Measurements from ENCODE around the gene TMEM50B. TPM values are rescaled to one million over a fixed set of nuclear protein-coding genes. Genes with fewer than 3 reads are reported as not detected.

The TMEM50B gene
- total and polyA plus RNA-seq, 8 donors = 45.6 to 92.8 (median 56.3) TPM

DNA sequence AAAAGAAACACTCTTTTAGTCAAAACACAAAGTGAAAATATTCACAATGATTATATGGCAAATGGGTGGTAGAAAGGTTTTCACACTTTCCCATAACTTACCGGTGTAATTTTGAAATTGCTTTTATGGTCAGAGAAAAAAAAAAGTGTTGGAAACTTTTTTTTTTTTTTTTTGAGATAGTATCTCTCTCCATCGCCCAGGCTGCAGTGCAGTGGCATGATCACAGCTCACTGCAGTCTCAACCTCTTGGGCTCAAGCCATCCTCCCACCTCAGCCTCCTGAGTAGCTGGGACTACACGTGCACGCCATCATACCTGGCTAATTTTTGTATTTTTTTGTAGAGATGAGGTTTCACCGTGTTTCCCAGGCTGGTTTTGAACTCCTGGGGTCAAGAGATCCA lies 73.3 kb downstream of the TMEM50B start:
- intact Hi-C loops (cut with DNase I) = no loop called here
- Histone ChIP-seq H3K9me3 (no peaks in the 10 kb centered on the region), H3K36me3 (peaks cover 0 to 39% of the 10 kb centered on the region in 2 donors), H3K27me3 (no peaks in the 10 kb centered on the region), H3K4me3 (peak overlapping the region in 1 of 2 donors; percentile 70), H3K27ac (peak overlapping the region in 1 of 2 donors; percentile 99), H3K4me1 (peaks cover 12 to 70% of the 10 kb centered on the region in 2 donors)
- TF ChIP-seq, protein P1, sequence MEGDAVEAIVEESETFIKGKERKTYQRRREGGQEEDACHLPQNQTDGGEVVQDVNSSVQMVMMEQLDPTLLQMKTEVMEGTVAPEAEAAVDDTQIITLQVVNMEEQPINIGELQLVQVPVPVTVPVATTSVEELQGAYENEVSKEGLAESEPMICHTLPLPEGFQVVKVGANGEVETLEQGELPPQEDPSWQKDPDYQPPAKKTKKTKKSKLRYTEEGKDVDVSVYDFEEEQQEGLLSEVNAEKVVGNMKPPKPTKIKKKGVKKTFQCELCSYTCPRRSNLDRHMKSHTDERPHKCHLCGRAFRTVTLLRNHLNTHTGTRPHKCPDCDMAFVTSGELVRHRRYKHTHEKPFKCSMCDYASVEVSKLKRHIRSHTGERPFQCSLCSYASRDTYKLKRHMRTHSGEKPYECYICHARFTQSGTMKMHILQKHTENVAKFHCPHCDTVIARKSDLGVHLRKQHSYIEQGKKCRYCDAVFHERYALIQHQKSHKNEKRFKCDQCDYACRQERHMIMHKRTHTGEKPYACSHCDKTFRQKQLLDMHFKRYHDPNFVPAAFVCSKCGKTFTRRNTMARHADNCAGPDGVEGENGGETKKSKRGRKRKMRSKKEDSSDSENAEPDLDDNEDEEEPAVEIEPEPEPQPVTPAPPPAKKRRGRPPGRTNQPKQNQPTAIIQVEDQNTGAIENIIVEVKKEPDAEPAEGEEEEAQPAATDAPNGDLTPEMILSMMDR (IDR thresholded peaks at IDR 0.05) = no peak
- DNase-seq = no peak
- ATAC-seq = no peak

DNA sequence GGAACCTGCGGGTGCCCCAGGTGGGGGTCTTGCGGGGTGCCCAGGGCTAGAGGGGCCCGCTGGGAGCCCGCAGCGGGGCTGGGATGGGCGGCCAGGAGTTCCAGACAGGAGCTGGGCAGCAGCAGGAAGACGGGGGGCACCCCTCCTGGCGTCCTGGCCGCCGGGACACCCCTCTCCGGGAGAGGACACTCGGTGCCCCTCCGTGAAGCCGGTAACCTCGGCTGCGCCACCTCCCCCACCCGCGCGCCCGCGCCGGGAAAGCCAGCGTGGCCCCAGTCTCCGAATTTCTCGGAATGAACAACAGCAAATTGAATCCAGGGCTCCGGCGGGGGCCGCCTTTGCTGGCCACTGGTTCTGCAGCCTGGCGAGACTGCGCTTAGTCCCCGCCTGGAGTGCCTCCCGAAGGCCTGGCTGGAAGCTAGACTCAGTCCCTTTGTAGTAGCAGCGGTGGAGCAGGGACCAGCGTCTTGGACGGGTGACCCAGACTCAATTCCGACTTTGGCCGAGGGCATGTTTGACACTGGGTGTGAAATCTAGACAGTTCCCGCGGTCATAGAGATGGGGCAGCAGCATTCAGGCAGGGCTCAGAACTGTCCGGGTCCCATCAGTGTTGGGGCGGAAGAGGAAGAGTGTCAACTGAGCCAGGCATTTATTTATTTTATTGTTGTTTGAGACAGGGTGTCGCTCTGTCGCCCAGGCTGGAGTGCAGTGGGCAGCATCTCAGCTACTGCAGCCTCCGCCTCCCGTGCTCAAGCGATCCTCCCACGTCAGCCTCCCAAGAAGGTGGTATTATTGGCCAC lies 75.8 kb downstream of the TMEM50B start:
- TF ChIP-seq, protein P1 (IDR thresholded peaks at IDR 0.05) = no peak
- Histone ChIP-seq H3K27me3 (no peaks in the 10 kb centered on the region), H3K4me3 (peak overlapping the region; percentile 70 to 78), H3K9me3 (no peaks in the 10 kb centered on the region), H3K36me3 (peaks cover 0 to 22% of the 10 kb centered on the region in 2 donors), H3K27ac (peak overlapping the region; percentile 96 to 99), H3K4me1 (peaks cover 15 to 69% of the 10 kb centered on the region in 2 donors)
- DNase-seq (peak; percentile 44 to 91 (median 61)), ATAC-seq (peak; percentile 45)
- intact Hi-C loops (cut with DNase I) = no loop called here

DNA sequence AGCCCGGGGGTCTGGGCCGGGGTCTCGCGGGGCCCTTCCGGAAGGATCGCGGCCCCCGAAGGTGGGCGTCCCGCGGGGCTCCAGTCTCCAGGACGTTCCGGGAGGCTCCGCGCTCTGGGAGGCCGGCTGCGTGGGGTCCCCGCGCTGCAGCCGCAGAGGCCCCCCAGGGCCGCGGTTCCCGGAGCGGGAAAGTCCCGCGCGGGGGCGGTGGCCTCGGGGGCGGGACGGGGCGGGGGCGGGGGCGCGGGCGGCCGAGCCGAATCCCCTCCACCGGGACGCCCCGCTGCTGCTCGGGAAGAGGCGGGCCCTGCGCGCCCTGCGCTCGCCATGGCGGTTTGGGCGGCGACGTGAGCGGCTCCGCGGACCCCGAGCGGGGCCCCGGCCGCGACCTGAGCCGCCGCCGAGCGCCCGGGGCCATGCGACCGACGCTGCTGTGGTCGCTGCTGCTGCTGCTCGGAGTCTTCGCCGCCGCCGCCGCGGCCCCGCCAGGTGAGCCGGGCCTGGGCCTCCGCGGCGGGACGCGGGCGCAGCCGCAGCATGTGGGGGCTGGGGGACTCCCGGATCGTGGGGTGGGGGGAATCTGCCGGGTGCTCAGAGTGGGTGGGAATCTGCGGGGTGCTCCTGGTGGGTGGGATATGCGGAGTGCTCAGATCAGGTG lies 76.5 kb downstream of the TMEM50B start, which contains the start of gene IFNGR2:
TSS of gene IFNGR2 (plus strand) at position 286 of the 658 bp plus-strand sequence. CDS start at position 417, 131 bp downstream.
- ATAC-seq (peak; percentile 50), DNase-seq (peak; percentile 41 to 92 (median 60))
- Histone ChIP-seq H3K36me3 (peaks cover 0 to 15% of the 10 kb centered on the region in 2 donors), H3K27ac (peak within 1 kb of the TSS; percentile 96 to 99), H3K4me1 (peaks cover 15 to 65% of the 10 kb centered on the region in 2 donors), H3K4me3 (peak within 1 kb of the TSS; percentile 70 to 78), H3K27me3 (no peaks in the 10 kb centered on the region), H3K9me3 (no peaks in the 10 kb centered on the region)
- intact Hi-C loops (cut with DNase I) = no loop called here
- TF ChIP-seq, protein P1 (IDR thresholded peaks at IDR 0.05) = no peak

DNA sequence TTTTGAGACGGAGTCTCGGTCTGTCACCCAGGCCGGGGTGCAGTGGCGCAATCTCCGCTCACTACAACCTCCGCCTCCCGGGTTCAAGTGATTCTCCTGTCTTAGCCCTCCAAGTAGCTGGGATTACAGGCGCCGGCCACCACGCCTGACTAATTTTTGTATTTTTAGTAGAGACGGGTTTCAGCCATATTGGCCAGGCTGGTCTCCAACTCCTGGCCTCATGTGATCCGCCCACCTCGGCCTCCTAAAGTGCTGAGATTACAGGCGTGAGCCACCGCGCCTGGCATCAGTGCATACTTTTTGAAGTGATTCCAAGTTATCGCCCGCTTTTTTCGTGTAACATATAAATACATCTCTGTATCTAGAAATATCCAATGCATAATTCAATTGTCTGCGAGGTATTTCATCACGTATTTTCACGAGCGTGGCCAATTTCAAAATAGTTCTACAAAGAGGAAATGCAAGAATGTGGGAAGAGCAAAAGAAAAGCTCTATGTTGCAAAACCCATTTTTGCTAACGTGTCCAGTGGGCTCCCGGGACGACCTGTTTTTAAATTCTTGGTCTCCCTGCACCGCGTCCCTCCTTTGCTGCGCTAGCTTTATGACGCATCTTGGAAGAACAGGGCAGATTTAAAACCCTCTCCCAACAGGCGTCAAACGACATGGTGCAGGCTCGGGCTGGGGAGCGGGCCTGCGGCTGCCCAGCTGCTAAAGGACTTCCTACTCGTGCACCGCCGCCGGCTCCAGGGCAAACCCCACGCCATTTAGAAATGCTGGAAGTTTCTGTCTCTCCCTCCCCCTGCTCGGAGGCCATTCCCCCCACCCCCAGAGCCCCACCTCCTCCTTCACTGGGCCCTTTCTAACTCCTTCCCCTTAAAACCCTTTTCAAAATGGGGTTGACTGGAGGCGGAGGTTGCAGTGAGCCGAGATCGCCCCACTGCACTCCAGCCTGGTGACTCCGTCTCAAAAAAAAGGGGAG lies 77.5 kb downstream of the TMEM50B start:
- intact Hi-C loops (cut with DNase I) = no loop called here
- peaks cover 16 to 64% of the 10 kb centered on the region in 2 donors for H3K4me1 ChIP-seq
- TF ChIP-seq, protein P1 (IDR thresholded peaks at IDR 0.05) = no peak
- H3K9me3 ChIP-seq = no peaks in the 10 kb centered on the region
- peaks cover 0 to 11% of the 10 kb centered on the region in 2 donors for H3K36me3 ChIP-seq
- H3K27me3 ChIP-seq = no peaks in the 10 kb centered on the region
- peak; percentile 57 for ATAC-seq
- DNase-seq = peak; percentile 49 to 90 (median 79)
- peak overlapping the region; percentile 96 to 99 for H3K27ac ChIP-seq
- peak overlapping the region; percentile 70 to 78 for H3K4me3 ChIP-seq
